ENCODE results near the gene AZGP1.
A peak's percentile ranks its signal among the peaks of the same experiment; 100 is the strongest.
"Not testable (repeated sequence)": the region's sequence is repeated elsewhere in the genome, so short reads cannot be mapped to it uniquely, and the experiment has no call there.

Gene AZGP1

DNA sequence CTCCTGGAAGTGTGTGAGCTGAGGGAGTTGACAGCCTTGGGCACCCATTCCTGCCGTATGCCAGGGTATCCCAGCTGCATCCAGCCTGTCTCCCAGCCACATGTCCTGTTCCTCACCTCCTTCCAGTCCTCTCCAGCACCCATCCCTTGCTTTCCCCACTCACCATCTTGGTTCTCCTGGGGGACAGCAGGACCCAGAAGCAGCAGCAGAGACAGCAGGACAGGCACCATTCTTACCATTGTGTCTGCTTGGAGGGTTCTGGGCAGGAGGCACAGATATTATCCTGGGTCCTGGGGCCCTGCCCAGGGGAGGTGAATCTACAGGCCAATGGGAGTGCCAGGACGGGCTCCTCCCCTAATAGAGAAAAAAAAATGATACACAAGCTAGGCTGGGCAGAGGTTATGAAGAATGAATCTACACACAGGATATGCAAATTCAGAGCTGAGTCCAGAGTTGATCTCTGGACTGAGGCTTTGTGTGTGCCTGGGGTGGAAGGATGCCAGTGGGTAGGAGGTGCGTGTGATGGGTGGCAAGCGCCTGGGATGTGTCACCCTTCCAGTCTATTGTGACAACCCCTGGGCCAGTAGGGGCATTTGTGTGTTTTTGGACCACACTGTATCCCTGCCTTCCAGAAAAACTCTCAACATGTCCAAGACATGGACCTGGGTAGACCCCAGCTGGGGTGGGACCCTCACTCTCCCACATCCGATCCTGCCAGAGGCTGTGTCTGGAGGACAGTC lies at the start of gene AZGP1:
Gene AZGP1 (minus strand): TSS at position 250 of the 740 bp plus-strand sequence. CDS start 11 bp downstream, at position 239.
- DNase-seq (ENCODE audit: insufficient read length, low spot score) (no peak), FAIRE-seq (no peak)

DNA sequence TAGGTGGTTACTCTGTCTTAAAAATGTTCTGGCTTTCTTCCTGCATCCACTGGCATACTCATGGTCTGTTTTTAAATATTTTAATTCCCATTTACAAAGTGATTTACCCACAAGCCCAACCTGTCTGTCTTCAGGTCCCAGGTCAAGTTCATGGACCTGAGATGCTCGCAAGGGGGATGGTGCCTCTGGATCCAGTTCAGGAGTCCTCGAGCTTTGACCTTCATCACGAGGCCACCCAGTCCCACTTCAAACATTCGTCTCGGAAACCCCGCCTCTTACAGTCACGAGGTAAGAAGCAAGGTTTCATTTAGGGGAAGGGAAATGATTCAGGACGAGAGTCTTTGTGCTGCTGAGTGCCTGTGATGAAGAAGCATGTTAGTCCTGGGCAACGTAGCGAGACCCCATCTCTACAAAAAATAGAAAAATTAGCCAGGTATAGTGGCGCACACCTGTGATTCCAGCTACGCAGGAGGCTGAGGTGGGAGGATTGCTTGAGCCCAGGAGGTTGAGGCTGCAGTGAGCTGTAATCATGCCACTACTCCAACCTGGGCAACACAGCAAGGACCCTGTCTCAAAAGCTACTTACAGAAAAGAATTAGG lies 48.3 kb upstream of the AZGP1 start:
- FAIRE-seq (no peak), DNase-seq (ENCODE audit: insufficient read length, low spot score) (no peak)

DNA sequence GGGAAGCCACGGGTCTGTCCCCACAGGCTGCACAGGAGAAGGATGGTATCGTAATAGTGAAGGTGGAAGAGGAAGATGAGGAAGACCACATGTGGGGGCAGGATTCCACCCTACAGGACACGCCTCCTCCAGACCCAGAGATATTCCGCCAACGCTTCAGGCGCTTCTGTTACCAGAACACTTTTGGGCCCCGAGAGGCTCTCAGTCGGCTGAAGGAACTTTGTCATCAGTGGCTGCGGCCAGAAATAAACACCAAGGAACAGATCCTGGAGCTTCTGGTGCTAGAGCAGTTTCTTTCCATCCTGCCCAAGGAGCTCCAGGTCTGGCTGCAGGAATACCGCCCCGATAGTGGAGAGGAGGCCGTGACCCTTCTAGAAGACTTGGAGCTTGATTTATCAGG lies 47.7 kb upstream of the AZGP1 start:
- no peak for FAIRE-seq
- no peak for DNase-seq (ENCODE audit: insufficient read length, low spot score)

DNA sequence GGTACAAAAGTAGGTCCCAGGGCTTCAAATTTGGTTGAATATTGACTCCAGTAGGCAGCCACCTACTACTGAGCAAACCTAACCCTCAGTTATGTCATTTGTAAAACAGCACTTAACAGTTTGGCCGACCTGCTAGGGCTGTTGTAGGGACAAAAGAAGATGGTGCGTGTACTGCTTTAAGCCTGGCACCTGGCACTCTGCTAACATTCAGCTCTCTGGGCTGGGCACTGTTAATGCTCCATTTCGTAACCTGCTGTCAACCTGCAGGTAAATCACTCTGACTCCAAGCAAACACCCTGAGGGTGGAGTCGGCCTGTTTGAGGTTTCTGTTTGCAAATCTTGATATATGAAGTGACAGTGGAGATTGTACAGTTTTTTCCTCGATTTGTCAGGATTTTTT lies 46.8 kb upstream of the AZGP1 start:
- no peak for DNase-seq (ENCODE audit: insufficient read length, low spot score)
- FAIRE-seq, result no peak

DNA sequence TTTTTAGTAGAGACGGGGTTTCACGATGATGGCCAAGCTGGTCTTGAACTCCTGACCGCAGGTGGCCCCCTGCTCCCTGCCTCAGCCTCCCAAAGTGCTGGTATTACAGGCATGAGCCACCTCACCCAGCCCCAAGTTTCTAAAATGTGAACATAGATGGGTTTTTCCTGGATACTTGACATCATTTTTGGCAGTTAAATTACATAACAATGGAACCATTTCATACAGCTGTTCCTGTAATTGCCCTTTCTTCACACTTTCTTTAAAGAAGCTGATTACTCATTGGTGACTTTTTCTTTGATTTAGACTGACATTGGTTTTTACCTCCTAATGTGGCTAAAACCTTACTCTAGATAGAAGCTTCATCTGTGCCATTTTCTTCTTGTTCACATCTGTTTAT lies 45.5 kb upstream of the AZGP1 start:
- FAIRE-seq (no peak), DNase-seq (ENCODE audit: insufficient read length, low spot score) (no peak)

DNA sequence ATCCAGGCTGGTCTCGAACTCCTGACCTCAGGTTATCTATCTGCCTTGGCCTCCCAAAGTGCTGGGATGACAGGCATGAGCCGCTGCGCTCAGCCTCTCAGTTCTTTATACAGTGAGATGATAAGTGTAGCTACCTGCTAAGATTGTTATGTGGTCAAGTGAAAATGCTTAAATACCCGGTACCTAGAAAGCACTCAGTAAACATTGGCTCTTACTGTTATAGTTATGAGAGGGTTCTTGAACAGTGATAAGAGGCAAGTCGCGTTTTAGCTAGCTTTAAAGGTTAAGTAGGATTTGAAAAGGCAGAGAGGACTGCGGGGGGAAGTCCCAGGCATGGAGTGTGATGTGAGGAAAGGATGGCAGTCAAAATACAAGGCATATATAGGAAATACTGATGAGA lies 44.1 kb upstream of the AZGP1 start:
- FAIRE-seq (no peak), DNase-seq (ENCODE audit: insufficient read length, low spot score) (no peak)

DNA sequence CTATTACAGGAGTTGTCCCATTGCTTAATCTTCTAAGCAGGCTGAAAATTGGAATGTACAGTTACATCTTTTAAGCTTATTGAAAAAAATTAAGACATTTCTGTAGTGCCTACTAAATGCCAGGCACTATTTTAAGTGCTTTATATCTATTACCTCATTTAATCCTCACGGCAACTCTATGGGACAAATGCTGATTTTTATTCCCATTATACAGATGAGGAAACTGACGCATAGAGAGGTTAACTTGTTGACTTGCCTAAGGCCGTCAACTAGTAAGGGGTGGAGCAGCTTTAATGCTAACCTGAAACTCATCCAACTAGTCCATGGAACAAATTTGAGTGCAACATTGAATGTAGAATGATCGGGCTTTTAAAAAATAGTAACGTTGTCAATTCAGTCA lies 42.0 kb upstream of the AZGP1 start:
- no peak for FAIRE-seq
- no peak for DNase-seq (ENCODE audit: insufficient read length, low spot score)

DNA sequence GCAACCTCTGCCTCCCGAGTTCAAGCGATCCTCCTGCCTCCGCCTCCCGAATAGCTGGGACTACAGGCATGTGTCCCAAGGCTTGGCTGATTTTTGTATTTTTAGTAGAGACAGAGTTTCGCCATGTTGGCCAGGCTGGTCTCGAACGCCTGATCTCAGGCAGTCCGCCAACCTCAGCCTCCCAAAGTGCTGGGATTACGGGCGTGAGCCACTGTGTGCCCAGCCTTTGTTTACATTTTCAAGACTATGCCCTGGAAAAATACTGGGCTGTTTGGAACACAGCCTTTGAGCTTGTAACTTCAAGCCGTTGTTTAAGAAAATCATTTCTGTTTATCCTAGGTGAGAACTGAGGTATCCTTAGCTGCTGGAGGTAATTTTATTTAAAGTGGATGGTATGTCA lies 41.5 kb upstream of the AZGP1 start:
- FAIRE-seq (no peak), DNase-seq (ENCODE audit: insufficient read length, low spot score) (no peak)

DNA sequence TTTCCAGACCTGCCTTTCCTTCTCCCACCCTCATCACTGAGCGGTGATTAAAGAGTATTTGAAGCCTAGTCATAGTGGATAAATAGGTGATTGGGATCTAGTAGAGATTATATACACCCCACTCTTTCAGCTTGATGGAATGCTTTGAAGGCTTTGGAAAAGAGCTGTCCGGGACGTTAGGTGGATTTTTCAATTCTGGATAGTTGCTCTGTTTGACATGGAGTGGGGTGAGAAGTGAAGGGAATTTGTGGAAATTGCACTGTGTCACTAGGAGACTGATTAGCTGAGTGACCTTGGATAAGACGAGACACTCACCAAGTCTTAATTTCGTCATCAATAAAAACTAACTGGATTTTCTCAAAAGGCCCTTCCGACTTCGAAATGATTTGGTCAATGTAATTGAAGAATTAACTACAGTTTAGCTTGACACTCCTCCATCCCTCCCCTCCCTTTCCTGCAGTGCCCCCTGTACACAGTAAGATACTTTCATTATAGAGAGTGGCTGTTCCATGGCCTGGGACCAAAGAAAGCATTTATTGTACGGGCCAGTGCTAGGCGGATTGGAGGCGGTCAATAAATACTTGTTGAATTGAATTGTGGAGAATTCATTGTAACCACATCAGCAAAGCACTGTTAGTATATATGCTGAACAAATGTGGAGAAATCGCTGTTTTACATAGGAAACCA lies 40.5 kb upstream of the AZGP1 start:
- FAIRE-seq (no peak), DNase-seq (ENCODE audit: insufficient read length, low spot score) (no peak)

DNA sequence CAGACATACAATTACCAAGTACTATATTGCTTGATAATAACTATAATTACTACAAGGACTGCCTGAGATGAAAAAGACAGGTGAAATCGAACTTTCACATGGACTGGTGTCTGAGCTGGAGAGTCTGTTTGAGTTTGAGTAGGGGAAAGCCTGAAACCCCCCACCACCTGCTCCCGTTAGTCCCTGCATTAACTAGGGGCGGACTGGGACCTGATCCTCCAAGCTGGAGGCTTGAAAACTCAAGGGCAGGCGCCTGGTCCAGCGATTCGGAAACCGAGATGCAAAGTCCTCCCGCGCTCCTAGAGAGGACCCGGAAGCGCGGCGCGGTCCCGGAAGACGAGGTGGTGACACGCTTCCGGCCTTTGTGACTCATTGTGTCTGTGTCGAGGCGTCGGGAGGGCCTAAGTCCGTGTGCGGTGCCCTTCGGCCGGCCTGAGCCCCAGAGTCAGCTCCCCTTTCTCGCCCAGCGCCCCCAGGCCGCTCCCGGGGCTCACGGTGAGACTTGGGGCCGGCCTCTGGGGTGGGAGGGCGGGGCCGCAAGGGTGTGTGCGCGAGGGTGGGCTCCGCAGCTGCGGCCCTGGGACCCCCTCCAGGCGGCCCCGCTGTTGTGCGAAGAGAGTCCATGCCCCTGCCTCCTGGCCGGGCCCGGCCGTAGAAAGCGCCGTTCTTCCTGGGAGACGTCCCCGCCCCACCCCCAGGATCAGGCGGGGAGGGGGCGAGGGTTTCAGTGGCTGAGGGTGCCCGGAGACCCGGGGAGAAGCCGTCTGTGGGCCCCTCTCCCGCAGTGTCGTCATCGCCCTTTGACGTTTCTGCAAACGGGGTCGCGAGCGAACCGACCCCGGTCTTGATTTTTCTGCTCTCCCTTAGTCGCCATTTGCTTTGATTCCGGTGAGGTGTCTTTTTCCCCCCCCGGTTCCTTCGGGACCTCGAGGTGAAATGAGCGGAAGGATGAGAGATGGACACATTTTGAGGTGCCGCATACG lies 39.7 kb upstream of the AZGP1 start, which contains the start of gene ZKSCAN1:
Gene ZKSCAN1 (plus strand): TSS at position 365 of the 983 bp plus-strand sequence. CDS start 7,911 bp downstream, outside the sequence.
- no peak for FAIRE-seq
- DNase-seq (ENCODE audit: insufficient read length, low spot score), result peak; percentile 87

DNA sequence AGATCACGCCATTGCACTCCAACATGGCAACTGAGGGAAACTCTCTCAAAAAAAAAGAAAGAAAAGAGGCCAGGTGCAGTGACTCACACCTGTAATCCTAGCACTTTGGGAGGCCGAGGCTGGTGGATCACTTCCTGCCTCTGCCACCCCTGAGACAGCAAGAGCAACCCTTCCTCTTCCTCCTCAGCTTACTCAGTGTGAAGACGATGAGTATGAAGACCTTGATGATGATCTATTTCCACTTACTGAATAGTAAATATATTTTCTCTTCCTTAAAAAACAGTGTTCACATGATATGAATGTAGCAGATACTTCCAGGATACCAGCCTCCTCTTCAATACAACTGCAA lies 37.5 kb upstream of the AZGP1 start:
- FAIRE-seq, result no peak
- DNase-seq (ENCODE audit: insufficient read length, low spot score), result no peak

DNA sequence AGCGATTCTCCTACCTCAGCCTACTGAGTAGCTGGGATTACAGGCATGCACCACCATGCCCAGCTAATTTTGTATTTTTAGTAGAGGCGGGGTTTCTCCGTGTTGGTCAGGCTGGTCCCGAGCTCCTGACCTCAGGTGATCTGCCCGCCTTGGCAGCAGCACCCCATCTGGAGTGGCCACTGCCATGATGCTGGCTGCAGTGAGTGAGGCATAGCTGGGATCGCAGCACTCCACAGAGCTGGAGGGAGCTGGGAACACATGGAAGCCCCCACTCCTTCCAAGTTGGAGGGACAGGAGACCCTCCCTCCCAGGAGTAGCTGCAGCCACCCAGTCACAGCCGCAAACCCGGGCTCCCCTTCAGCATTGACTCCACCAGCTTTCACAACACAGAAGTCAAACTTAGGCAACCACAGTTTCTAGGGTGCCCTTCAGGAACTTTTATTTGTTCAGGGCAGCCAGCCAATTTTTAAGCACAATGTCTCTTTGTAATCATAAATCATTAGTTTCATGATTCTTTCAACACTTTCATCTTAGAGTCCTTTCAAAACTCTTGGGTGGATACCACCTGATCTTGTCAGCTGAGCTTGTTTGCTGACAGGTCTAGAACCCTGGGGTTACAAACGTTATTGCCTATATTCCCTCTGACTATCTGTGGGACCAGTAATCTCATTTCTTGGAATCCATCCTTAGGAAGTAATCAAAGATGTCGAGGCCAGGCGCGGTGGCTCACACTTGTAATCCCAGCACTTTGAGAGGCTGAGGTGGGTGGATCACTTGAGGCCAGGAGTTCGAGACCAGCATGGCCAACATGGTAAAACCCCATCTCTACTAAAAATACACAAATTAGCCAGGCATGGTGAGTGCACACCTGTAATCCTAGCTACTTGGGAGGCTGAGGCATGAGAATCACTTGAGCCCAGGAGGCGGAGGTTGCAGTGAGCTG lies 36.8 kb upstream of the AZGP1 start:
- FAIRE-seq; DNase-seq (ENCODE audit: insufficient read length, low spot score): not testable (repeated sequence)

DNA sequence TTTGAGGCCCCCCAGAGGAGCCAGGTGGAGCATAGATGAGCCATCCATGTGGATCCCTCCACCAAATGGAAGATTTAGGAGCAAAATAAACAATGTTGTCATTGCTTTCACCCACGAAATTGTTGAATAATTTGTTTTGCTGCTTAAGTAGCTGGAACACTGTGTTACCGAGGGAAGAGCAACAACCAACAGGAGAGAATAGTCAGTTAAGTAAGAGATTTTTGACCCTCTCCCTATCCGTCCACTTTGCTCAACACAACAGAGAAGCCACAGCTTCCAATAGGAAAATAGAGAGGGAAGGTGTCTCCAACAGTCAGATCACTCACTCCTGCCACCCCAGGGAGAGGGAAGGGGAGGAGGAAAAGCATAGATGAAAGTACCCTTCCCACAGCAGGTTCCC lies 35.7 kb upstream of the AZGP1 start:
- DNase-seq (ENCODE audit: insufficient read length, low spot score) (no peak), FAIRE-seq (no peak)

DNA sequence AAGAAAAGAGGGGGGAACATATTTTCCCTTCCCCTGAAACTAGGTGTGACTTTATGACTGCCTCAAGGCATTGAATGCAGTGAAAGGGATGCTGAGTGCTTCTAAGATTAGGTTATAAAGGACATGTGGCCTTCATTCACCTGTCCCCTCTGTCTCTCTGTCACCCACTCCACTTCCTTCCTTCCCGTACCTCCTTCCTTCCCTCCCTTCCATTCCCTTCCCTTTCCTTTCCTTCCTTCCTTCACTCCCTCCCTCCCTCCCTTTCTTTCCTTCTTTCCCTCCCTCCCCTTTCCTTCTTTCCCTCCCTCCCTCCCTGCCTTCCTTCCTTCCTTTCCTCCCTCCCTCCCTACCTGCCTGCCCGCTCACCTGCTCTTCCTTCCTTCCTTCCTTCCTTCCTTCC lies 35.1 kb upstream of the AZGP1 start:
- DNase-seq (ENCODE audit: insufficient read length, low spot score), result no peak

DNA sequence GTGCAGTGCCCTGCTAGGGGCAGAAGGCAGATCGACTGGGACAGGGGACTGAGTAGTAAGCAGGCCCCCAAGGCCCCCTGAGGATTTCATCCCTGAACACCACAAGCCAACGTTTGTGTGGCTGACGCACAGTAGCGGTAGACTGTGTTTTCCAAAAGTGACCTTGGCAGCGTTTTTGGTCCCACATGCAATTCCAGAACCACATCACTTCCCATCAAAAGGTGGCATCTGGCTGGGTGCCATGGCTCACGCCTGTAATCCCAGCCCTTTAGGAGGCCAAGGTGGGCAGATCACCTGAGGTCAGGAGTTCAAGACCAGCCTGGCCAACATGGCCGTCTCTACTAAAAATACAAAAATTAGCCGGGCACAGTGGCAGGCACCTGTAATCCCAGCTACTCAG lies 34.1 kb upstream of the AZGP1 start:
- not testable (repeated sequence) for FAIRE-seq; DNase-seq (ENCODE audit: insufficient read length, low spot score)

More for the DNA sequence above, 35.1 kb upstream of the AZGP1 start:
- FAIRE-seq, result no peak

DNA sequence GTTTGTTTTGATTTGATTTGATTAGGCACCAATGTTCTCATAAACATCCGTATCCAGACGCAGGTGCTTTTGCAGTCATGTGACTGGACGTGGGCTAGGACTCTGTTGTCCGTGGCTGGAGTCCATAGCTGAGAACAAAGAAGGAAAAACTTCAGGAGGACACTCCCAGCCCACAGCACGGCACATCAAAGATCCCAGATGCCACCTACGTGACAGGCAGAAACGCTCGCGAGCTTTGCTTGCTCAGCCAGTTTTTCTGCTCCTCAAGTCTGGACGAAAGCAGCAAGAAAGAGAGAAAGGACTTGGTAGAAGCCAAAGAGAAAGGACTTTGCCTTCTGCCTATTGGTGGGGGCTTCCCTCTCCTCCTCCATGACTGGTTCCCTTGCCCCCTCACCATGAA lies 32.7 kb upstream of the AZGP1 start:
- DNase-seq (ENCODE audit: insufficient read length, low spot score), result no peak
- FAIRE-seq, result no peak

DNA sequence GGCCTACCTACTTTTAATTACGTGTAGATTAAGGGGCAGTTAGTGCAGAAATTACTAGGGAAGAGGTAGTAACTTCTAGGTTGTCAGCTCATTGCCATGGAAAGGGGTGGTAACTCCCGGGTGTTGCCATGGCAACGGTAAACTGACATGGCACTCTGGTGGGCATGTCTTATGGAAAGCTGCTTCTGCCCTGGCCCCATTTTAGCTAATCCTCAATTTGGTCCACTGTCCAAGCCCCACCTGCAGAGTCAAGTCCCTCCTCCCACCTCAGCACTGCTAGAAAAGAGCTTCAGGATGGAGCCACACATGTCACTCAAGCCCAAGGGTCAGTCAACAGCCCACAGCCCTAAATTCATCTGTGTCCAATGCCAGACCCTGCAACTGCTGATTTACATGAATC lies 32.1 kb upstream of the AZGP1 start:
- FAIRE-seq (no peak), DNase-seq (ENCODE audit: insufficient read length, low spot score) (no peak)

DNA sequence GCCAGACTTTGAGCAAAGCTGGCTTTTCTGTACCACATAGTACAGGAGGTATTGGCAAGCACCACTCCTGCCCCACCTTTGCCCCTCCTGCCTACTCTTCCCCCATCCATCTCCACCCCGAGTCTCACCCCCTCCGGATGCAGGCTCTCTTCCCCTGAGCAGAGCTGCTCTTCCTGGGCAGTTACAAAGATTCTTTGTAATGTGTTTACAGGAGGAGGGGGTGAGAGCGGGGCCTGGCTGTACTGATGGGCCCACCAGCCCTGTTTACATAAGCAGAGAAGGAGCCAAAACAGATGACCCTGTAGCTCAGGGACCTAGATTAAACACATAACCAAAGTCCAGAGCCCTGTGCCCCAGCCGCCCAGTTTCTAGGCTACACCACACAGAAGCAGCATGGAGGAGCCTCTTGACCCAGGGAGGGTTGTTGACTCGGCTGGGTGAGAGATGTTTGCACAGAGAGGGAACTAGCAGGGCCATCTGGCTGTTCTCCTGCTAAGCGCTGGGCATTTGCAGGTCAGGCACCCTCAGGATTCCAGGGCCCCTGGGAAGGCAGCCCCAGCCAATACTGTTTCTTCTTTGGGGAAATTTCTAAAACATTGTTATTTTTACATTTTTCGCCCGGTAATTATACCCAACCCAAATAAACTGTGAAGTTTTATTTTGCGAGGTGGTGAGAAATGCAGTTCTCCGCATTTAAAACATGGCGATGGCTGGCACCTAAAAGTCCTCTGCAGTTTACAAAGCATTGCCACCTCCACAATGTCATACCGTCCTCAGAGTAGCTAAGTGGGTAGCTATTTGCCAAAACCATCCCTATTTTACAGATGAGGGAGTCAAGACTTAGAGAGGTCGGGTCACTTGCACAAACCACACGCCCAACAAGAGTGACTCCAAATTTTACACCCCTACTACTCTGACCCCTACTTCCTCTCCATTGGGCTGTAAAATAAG lies 28.2 kb upstream of the AZGP1 start:
- no peak for DNase-seq (ENCODE audit: insufficient read length, low spot score)
- FAIRE-seq, result no peak

DNA sequence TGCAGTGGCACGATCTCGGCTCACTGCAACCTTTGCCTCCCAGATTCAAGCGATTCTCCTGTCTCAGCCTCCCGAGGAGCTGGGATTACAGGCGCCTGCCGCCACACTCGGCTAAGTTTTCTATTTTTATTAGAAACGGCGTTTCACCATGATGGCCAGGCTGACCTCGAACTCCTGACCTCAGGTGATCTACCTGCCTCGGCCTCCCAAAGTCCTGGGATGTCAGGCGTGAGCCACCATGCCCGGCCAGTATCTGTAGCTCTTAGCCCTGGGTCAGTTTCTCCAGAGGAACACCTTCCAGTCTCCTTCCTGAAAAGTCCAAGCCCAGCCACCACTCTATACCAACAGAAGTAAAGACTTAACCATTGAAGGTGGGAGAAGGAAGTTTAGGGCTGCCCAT lies 24.4 kb upstream of the AZGP1 start:
- no peak for DNase-seq (ENCODE audit: insufficient read length, low spot score)
- no peak for FAIRE-seq
